Stimulated activated naive CD8-positive, alpha-beta T cell treated with anti-CD3 and anti-CD28 coated beads, Interleukin-15, amount 100 ng/mL, for 72 hours (primary cell): Measurements from ENCODE around the gene CDK18.
"Not testable (repeated sequence)": the region's sequence is repeated elsewhere in the genome, so short reads cannot be mapped to it uniquely, and the experiment has no call there.

Source experiments
- ATAC-seq: fragments of 150-1000 bp; cut with Tn5 transposase; 2 replicates; pipeline ENCODE4 v1.10.0; 2021; ENCODE audit warnings: mild to moderate bottlenecking, moderate library complexity
- DNase-seq, 2 donors: peaks; one replicate each; pipeline ENCODE4 v3.0.0; 2021 to 2022
- H3K27ac Mint-ChIP-seq, 2 donors: one replicate each; pipeline ENCODE4 v1.8.0; 2022; ENCODE audit warnings: mild to moderate bottlenecking in 2 of 2, mixed read lengths in 2 of 2, moderate library complexity in 2 of 2
- H3K27me3 Mint-ChIP-seq: one replicate; pipeline ENCODE4 v1.8.0; 2022; ENCODE audit warnings: mixed read lengths
- H3K4me1 Mint-ChIP-seq: one replicate; pipeline ENCODE4 v1.8.0; 2022; ENCODE audit warnings: mild to moderate bottlenecking, mixed read lengths
- H3K4me3 Mint-ChIP-seq, 2 donors: one replicate each; pipeline ENCODE4 v1.8.0; 2022; ENCODE audit warnings: mild to moderate bottlenecking in 2 of 2, mixed read lengths in 2 of 2, moderate library complexity in 1 of 2
- H3K9me3 Mint-ChIP-seq, 2 donors: one replicate each; pipeline ENCODE4 v1.8.0; 2022; ENCODE audit warnings: mixed read lengths in 2 of 2

The CDK18 gene

GRCh38 chr1:205475855-205476254 is 28.6 kb upstream of the CDK18 start:
- no peak overlapping the region for H3K4me3 Mint-ChIP-seq
- no peak for ATAC-seq
- DNase-seq, result no peak
- H3K4me1 Mint-ChIP-seq, result peaks cover 33% of the 10 kb centered on the region
- H3K9me3 Mint-ChIP-seq, result peaks cover 21 to 28% of the 10 kb centered on the region in 2 donors
- peaks cover 58% of the 10 kb centered on the region for H3K27me3 Mint-ChIP-seq
- no peak overlapping the region for H3K27ac Mint-ChIP-seq

DNA sequence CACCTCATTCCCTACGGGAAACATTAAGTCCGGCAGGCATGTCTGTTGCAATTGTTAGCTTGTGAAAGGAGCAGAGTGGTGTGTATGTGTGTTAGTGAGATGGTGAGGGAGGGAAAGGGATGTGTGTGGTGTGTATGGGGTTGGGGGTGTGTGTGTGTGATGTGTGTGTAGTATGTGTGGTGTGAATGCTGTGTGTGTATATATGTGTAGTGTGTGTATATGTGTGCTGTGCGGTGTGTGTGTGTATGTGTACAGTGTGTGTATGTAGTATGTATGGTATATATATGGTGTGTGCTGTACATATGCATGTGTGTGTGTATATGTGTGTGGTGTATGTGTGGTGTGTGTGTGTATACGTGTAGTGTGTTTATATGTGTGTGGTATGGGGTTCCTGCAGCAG is 27.8 kb upstream of the CDK18 start:
- DNase-seq, result no peak
- H3K4me3 Mint-ChIP-seq, result no peak overlapping the region
- ATAC-seq, result no peak
- peaks cover 21 to 28% of the 10 kb centered on the region in 2 donors for H3K9me3 Mint-ChIP-seq
- H3K4me1 Mint-ChIP-seq, result peaks cover 41% of the 10 kb centered on the region
- peaks cover 54% of the 10 kb centered on the region for H3K27me3 Mint-ChIP-seq
- H3K27ac Mint-ChIP-seq, result no peak overlapping the region

- no peak overlapping the region for H3K27ac Mint-ChIP-seq
- H3K9me3 Mint-ChIP-seq, result peaks cover 21 to 28% of the 10 kb centered on the region in 2 donors
- peaks cover 54% of the 10 kb centered on the region for H3K27me3 Mint-ChIP-seq
- no peak overlapping the region for H3K4me3 Mint-ChIP-seq
- no peak for ATAC-seq
- H3K4me1 Mint-ChIP-seq, result peaks cover 45% of the 10 kb centered on the region
- no peak for DNase-seq
Observed at GRCh38 chr1:205477121-205477758, 27.2 kb upstream of the CDK18 start.

- Mint-ChIP-seq H3K4me1 (peaks cover 40% of the 10 kb centered on the region), H3K27me3 (peaks cover 54% of the 10 kb centered on the region), H3K4me3 (no peak overlapping the region), H3K9me3 (peaks cover 21 to 28% of the 10 kb centered on the region in 2 donors), H3K27ac (no peak overlapping the region)
- DNase-seq, result no peak
- no peak for ATAC-seq
Observed at GRCh38 chr1:205477759-205478247, 26.7 kb upstream of the CDK18 start.

GRCh38 chr1:205478985-205479384 is 25.5 kb upstream of the CDK18 start:
- peaks cover 31% of the 10 kb centered on the region for H3K4me1 Mint-ChIP-seq
- DNase-seq, result not testable (repeated sequence)
- H3K27me3 Mint-ChIP-seq, result peaks cover 54% of the 10 kb centered on the region

DNA sequence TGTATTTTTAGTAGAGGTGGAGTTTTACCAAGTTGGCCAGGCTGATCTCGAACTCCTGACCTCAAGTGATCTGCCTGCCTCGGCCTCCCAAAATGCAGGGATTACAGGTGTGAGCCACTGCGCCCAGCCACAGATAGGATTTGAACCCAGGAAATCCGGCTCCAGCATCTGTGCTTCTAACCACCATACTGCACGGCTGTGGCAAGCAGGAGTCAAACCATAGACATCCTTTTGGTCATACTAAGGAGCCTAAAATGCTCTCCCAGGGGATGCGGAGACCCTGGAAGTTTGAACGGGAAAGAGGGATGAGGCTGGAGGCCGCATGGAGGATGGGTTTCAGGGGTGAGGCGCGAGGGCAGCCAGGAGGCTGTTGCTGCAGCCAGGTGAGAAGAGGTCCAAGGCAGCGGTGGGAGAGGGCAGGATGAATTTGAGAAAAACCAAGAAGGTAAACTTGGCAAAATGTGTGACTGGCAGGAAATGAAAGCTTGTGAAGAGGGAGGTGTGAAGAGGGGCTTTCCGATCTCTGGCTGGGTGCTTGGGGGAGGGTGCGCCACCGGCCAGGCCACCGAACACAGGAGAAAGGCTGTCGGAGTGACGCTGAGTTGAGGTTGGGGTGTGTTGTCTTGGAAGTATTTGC is 24.0 kb upstream of the CDK18 start:
- Mint-ChIP-seq H3K4me1 (peaks cover 37% of the 10 kb centered on the region), H3K4me3 (peak overlapping the region; percentile 65 to 72), H3K9me3 (peaks cover 11 to 16% of the 10 kb centered on the region in 2 donors), H3K27ac (peak overlapping the region; percentile 22 to 29), H3K27me3 (peaks cover 54% of the 10 kb centered on the region)
- peak; percentile 92 for ATAC-seq
- peak; percentile 72 to 81 for DNase-seq

More at GRCh38 chr1:205478985-205479384, 25.5 kb upstream of the CDK18 start:
- peaks cover 21 to 28% of the 10 kb centered on the region in 2 donors for H3K9me3 Mint-ChIP-seq
- not testable (repeated sequence) for ATAC-seq, H3K27ac Mint-ChIP-seq, H3K4me3 Mint-ChIP-seq

GRCh38 chr1:205481218-205481617 is 23.3 kb upstream of the CDK18 start:
- peak in 1 of 2 donors; percentile 36 for DNase-seq
- peaks cover 55% of the 10 kb centered on the region for H3K27me3 Mint-ChIP-seq
- peak; percentile 23 for ATAC-seq
- H3K27ac Mint-ChIP-seq, result peak overlapping the region in 1 of 2 donors; percentile 9
- peaks cover 5 to 9% of the 10 kb centered on the region in 2 donors for H3K9me3 Mint-ChIP-seq
- peak overlapping the region; percentile 66 to 68 for H3K4me3 Mint-ChIP-seq
- peaks cover 41% of the 10 kb centered on the region for H3K4me1 Mint-ChIP-seq

DNA sequence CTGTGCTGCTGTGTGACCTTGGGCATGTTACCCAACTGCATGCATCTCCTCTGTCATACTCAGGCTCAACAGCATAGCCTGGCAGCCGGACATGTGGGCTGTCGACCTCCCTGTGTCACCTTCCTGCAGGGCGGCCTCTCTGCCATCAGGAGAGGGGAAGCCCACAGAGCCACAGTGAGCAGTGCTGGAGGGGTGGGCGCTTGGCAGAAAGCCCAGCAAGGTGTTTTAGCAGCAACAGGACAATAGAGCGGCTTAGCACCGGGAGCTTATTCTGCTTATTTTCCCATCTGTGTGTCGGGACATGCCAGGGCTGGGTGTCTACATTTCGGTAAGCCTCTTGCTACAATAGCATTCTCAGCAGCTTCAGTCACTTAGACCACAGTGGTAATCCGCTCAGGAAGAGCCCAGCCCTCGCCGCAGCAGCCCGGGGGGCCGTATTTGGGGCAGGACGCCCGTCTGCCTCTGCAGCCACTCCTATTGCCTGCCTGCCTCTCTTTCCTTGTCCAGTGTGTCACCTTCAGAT is 22.8 kb upstream of the CDK18 start:
- peak; percentile 23 to 39 for DNase-seq
- peaks cover 41% of the 10 kb centered on the region for H3K4me1 Mint-ChIP-seq
- H3K27ac Mint-ChIP-seq, result no peak overlapping the region
- peak overlapping the region; percentile 66 to 68 for H3K4me3 Mint-ChIP-seq
- peaks cover 3 to 4% of the 10 kb centered on the region in 2 donors for H3K9me3 Mint-ChIP-seq
- peak; percentile 11 for ATAC-seq
- peaks cover 55% of the 10 kb centered on the region for H3K27me3 Mint-ChIP-seq

DNA sequence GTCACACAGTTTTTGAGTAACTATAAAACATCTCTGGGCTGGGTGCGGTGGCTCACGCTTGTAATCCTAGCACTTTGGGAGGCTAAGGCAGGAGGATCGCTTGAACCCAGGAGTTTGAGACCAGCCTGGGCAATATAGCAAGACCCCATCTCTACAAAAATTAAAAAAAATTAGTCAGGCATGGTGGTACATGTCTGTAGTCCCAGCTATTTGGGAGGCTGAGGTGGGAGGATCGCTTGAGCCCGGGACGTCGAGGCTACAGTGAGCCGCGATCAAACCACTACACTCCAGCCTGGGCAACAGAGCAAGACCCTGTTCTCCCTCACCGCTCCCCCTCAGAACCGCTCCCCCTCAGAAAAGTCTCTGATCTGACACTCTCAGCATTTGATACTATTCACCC is 21.9 kb upstream of the CDK18 start:
- not testable (repeated sequence) for H3K4me3 Mint-ChIP-seq, DNase-seq
- peaks cover 41% of the 10 kb centered on the region for H3K4me1 Mint-ChIP-seq

DNA sequence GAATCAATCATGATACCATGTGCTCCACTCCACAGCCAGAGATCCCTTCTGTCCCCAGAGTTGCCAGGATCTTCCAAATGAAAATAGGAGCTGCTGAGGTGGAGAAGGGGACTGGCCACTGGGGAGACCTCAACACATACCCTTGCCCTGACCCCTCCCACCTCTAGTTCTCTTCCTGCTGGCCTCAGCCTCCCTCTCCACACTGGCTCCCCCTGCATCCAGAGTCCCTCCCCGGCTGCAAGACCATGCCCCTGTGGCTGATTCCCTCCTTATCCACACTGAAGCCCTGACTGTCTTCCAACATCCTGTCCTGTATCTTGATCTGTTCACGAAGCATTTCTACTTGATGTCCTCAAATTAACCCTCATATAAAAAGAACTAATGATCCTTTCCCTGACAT is 21.1 kb upstream of the CDK18 start:
- DNase-seq, result no peak
- Mint-ChIP-seq H3K4me1 (peaks cover 45% of the 10 kb centered on the region), H3K27ac (no peak overlapping the region), H3K9me3 (no peaks in the 10 kb centered on the region), H3K4me3 (no peak overlapping the region), H3K27me3 (peaks cover 67% of the 10 kb centered on the region)
- ATAC-seq, result no peak

More for the DNA sequence above, 21.9 kb upstream of the CDK18 start:
- ATAC-seq, H3K9me3 Mint-ChIP-seq, H3K27ac Mint-ChIP-seq: not testable (repeated sequence)
- peaks cover 59% of the 10 kb centered on the region for H3K27me3 Mint-ChIP-seq

GRCh38 chr1:205484985-205485967 is 19.2 kb upstream of the CDK18 start:
- H3K9me3 Mint-ChIP-seq, result no peaks in the 10 kb centered on the region
- peaks cover 43% of the 10 kb centered on the region for H3K4me1 Mint-ChIP-seq
- ATAC-seq, result peak; percentile 72
- H3K4me3 Mint-ChIP-seq, result no peak overlapping the region
- H3K27me3 Mint-ChIP-seq, result peaks cover 81% of the 10 kb centered on the region
- H3K27ac Mint-ChIP-seq, result no peak overlapping the region
- DNase-seq, result peak; percentile 76 to 77

- ATAC-seq (no peak), DNase-seq (no peak)
- Mint-ChIP-seq H3K4me3 (no peak overlapping the region), H3K27ac (no peak overlapping the region), H3K27me3 (peaks cover 82% of the 10 kb centered on the region), H3K4me1 (peaks cover 34% of the 10 kb centered on the region), H3K9me3 (no peaks in the 10 kb centered on the region)
Observed at GRCh38 chr1:205486258-205486657, 18.2 kb upstream of the CDK18 start.

GRCh38 chr1:205488074-205488723 is 16.3 kb upstream of the CDK18 start:
- Mint-ChIP-seq H3K4me3 (no peak overlapping the region), H3K27me3 (peaks cover 85% of the 10 kb centered on the region), H3K9me3 (no peaks in the 10 kb centered on the region), H3K27ac (no peak overlapping the region), H3K4me1 (peaks cover 27% of the 10 kb centered on the region)
- ATAC-seq (peak; percentile 61), DNase-seq (peak; percentile 41 to 50)

- DNase-seq, result no peak
- peaks cover 74% of the 10 kb centered on the region for H3K27me3 Mint-ChIP-seq
Observed at GRCh38 chr1:205491794-205492193, 12.7 kb upstream of the CDK18 start.

More at GRCh38 chr1:205491794-205492193, 12.7 kb upstream of the CDK18 start:
- H3K27ac Mint-ChIP-seq, result peak overlapping the region in 1 of 2 donors; percentile 50
- no peak for ATAC-seq
- no peak overlapping the region for H3K4me3 Mint-ChIP-seq
- peaks cover 25% of the 10 kb centered on the region for H3K4me1 Mint-ChIP-seq
- no peaks in the 10 kb centered on the region for H3K9me3 Mint-ChIP-seq
